ENCODE measurements around the gene FNTB.

GRCh38 chr14:65045006-65045405 is 58.3 kb downstream of the FNTB start:
- TF ChIP-seq MAX (CRISPR knock-in tag; IDR thresholded peaks at IDR 0.05) (no peak), CBFB (CRISPR knock-in tag; IDR thresholded peaks at IDR 0.05; ENCODE audit: low read depth) (no peak), ZNF121 (CRISPR knock-in tag; IDR thresholded peaks at IDR 0.05) (no peak), MYBL2 (CRISPR knock-in tag; IDR thresholded peaks at IDR 0.05) (no peak), CTCF (IDR thresholded peaks at IDR 0.05) (no peak), IRF2 (CRISPR knock-in tag; IDR thresholded peaks at IDR 0.05; ENCODE audit: borderline replicate concordance, low read depth) (no peak), TEAD4 (CRISPR knock-in tag; IDR thresholded peaks at IDR 0.05) (no peak), TP53 (CRISPR knock-in tag; IDR thresholded peaks at IDR 0.05) (no peak), ZNF232 (CRISPR knock-in tag; IDR thresholded peaks at IDR 0.05) (no peak), CREB1 (CRISPR knock-in tag; IDR thresholded peaks at IDR 0.05) (no peak), CREM (CRISPR knock-in tag; IDR thresholded peaks at IDR 0.05) (no peak)
